Cardiac fibroblast (primary cell): ENCODE data around the gene ZDHHC18.
A peak's percentile ranks its signal among the peaks of the same experiment; 100 is the strongest.

Experiments
- DNase-seq, 2 donors: peaks; one replicate each; pipeline versions ENCODE4 v3.0.0 to v3.0.0-alpha.2; 2010; ENCODE audit warnings: low read depth in 2 of 2
- H3K4me3 ChIP-seq, 2 donors: replicated peaks in 1 of 2; 1 replicate in 1 of 2; 2 replicates in 1 of 2; pipeline ENCODE4 v1.5.1; 2011; ENCODE audit warnings: low read depth in 2 of 2, low read length in 2 of 2, mild to moderate bottlenecking in 2 of 2, moderate library complexity in 1 of 2
- CTCF ChIP-seq: IDR thresholded peaks from one replicate; pipeline ENCODE4 v1.5.1; 2011; ENCODE audit warnings: low read depth, mild to moderate bottlenecking, low read length, inconsistent platforms

ZDHHC18 gene

DNA sequence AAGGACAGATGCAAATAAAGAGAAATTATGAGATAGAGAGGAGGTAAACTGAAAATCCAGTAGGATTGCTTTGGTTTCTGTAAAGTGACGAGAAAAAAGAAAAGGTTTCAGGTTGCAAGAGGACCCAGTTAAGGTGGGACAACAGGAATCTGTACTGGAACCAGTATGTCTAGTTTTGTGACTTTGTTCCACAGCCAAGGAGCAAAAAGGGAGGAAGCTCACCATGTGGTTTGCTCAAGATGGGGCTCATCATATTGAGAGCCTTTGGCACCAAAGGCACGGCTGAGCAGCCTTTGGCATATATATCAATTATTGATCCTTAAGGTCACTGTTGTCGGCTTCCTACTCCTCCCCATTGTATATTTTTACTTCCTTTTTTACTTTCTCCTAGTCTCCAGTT lies 1.8 kb upstream of the ZDHHC18 start:
- TF ChIP-seq CTCF, result no peak
- no peak for DNase-seq
- no peak overlapping the region for H3K4me3 ChIP-seq

DNA sequence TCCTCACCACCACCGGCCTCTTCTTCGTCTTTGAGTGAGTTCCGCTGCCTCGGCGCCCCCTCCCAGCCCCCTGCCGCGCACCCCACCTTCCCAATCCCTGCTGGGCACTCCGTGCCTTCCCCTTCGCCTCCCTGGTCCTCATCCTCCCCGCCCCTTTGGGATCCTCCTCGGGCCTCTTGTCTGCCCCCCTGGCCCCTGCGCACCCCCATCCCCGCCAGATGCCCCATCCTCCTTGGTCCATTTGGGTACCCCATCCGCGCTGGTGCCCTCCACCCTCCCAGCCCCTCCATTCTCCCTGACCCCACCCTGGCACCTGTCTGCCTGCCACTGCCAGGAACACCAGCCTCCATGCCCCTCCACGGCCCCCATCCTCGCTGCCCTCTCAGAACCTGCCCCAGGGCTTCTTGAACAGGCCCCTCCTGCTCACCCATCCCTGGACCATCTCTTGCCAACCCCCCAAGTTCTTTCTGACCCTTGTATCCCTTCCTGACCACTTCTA lies 667 bp downstream of the ZDHHC18 start:
- peak overlapping the region; percentile 75 to 77 for H3K4me3 ChIP-seq
- DNase-seq, result no peak

GRCh38 chr1:26827663-26828062 lies 1.2 kb downstream of the ZDHHC18 start:
- H3K4me3 ChIP-seq, result peak overlapping the region; percentile 75 to 77
- DNase-seq, result no peak
- TF ChIP-seq CTCF, result no peak

More for the DNA sequence above, 667 bp downstream of the ZDHHC18 start:
- no peak for TF ChIP-seq CTCF

DNA sequence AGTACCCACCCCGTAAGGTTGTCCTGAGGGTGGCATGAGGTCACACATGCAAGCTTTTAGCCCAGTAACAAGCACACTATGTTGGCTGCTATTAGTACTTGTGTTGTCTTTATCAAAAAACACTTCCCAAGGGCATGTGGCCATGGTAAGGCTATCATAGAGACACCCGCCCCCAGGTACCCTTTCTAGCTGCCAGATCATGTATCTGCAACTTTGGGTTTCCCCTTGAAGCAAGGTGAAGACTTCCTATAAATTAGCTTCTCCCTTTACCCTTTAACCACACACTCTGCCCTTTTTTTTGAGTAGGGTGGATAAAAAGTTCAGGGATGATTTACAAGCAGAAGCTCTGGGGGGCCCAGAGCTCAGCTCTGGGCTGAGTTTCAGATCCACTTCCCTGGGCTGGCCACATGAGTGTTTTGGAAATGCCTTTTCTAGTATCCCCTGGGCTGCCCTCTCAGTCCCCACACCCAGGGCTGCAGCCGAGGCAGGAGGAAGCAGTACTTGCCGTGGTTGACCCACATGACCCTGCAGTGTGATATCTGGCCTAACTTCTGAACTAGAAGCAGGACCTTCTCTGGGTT lies 2.0 kb downstream of the ZDHHC18 start:
- TF ChIP-seq CTCF, result no peak
- no peak for DNase-seq
- no peak overlapping the region for H3K4me3 ChIP-seq

- no peak for TF ChIP-seq CTCF
- no peak for DNase-seq
- no peak overlapping the region for H3K4me3 ChIP-seq
Measured at GRCh38 chr1:26829184-26829911, 2.9 kb downstream of the ZDHHC18 start.

- no peak for DNase-seq
- TF ChIP-seq CTCF, result no peak
- no peak overlapping the region for H3K4me3 ChIP-seq
Measured at GRCh38 chr1:26831059-26831458, 4.6 kb downstream of the ZDHHC18 start.
